ENCODE measurements around the gene CRISPLD2. TPM values are rescaled to one million over a fixed set of nuclear protein-coding genes. Genes with fewer than 3 reads are reported as not detected.

The CRISPLD2 gene
- total RNA-seq, 2 experiments from 2014 or later: 0.47 to 0.99 TPM

DNA sequence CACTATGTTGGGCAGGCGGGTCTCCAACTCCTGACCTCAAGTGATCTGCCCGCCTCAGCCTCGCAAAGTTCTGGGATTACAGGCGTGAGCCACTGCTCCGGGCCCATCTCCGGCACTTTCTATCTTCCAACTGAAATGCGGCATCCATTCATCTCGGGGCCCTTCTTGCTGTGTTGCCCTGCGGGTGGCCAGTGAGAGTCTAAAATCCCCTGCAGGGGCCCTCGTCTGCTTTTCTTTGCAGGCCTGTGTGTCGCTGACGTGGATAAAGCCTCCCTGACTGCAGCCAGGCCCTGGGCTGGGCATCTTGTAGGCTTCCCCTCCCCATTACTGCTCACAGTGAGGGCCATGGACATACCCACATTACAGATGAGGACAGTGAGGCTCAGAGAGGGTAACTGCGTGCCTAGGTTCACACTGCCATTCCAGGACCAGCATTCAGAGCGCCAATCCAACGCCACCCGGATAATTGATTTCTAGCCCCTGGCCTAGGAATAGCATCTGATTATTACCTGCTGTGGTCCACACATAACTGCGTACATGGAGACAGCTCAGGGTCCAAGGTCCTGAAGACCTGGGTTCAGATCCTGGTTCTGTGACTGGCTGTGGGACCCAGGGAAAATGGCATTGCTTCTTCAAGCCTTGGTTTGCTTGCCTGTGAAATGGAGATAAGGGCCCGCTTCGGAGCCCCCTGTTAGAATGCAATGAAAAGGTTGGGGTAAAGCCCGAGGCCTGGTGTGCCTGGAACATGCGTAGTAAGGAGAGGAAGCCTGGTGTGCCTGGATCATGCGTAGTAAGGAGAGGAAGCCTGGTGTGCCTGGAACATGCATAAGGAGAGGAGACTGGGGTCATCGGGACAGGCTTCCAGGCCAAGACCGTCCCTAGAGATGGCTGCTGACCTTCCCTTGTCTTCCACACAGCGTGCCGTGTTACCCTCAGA, 25.0 kb downstream of the CRISPLD2 start:
- intact Hi-C loops (cut with micrococcal nuclease; ENCODE audit: unreplicated experiment): no loop called here
- H3K4me1 ChIP-seq (ENCODE audit: insufficient read depth, low read length, poor library complexity, severe bottlenecking): no peaks in the 10 kb centered on the region
- POLR2A ChIA-PET: no interaction called here

DNA sequence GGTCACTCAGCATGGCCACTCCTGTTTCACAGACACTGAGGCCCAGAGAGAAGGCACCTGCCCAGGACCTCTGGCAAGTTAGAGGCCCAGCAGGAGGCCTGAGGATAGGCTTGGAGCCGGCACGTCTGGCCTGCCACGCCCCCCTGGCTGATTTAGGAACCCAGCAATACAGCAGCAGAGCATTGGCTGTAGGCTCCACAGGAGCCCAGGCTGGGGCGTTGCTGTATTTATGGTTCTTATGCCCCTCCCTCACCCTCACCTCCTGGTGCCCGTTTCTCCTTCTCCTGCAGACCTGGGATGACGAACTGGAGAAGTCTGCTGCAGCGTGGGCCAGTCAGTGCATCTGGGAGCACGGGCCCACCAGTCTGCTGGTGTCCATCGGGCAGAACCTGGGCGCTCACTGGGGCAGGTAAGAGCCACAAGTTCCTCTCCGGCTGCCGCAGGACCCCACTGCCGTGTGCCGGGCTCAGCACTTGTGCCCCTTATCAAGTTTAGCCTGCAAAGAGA, 25.8 kb downstream of the CRISPLD2 start:
- BruUV-seq (replicated peaks): no TSS peak
- TF ChIP-seq EZH2phosphoT487 (IDR thresholded peaks at IDR 0.05; ENCODE audit: borderline replicate concordance, low read depth, low read length) (no peak), CTCF (conservative IDR thresholded peaks at IDR 0.05; ENCODE audit: low read length) (no peak)
- Histone ChIP-seq H3K4me3 (ENCODE audit: low read depth, low read length, poor library complexity, severe bottlenecking) (no peak overlapping the region), H4K20me1 (ENCODE audit: insufficient read depth, low read length) (no peaks in the 10 kb centered on the region), H3K9me3 (ENCODE audit: low read length) (no peaks in the 10 kb centered on the region), H2AFZ (ENCODE audit: low read length) (no peak overlapping the region), H3K9me2 (ENCODE audit: insufficient read depth, low read length) (no peaks in the 10 kb centered on the region), H3K79me2 (ENCODE audit: insufficient read depth, low read depth, low read length) (no peaks in the 10 kb centered on the region), H3K4me2 (ENCODE audit: low read length) (no peak overlapping the region), H3K27ac (ENCODE audit: low read depth, low read length, poor library complexity, severe bottlenecking) (no peak overlapping the region), H3K36me3 (ENCODE audit: insufficient read depth, low read length) (no peaks in the 10 kb centered on the region), H3K4me1 (ENCODE audit: insufficient read depth, low read length, poor library complexity, severe bottlenecking) (no peaks in the 10 kb centered on the region)
- ChIA-PET POLR2A (no interaction called here), CTCF (ENCODE audit: unreplicated experiment) (no interaction called here)
- no peak for DNase-seq (ENCODE audit: low spot score)
- intact Hi-C loops (cut with micrococcal nuclease; ENCODE audit: unreplicated experiment): no loop called here

More for the DNA sequence above, 25.0 kb downstream of the CRISPLD2 start:
- BruUV-seq (replicated peaks): no TSS peak
- DNase-seq (ENCODE audit: low spot score): no peak
- H3K79me2 ChIP-seq (ENCODE audit: insufficient read depth, low read depth, low read length): no peaks in the 10 kb centered on the region
- no peak overlapping the region for H3K27ac ChIP-seq (ENCODE audit: low read depth, low read length, poor library complexity, severe bottlenecking)
- H3K36me3 ChIP-seq (ENCODE audit: insufficient read depth, low read length): no peaks in the 10 kb centered on the region
- no peaks in the 10 kb centered on the region for H3K9me2 ChIP-seq (ENCODE audit: insufficient read depth, low read length)
- H4K20me1 ChIP-seq (ENCODE audit: insufficient read depth, low read length): no peaks in the 10 kb centered on the region
- H3K9me3 ChIP-seq (ENCODE audit: low read length): no peaks in the 10 kb centered on the region
- CTCF ChIA-PET (ENCODE audit: unreplicated experiment): no interaction called here
- H3K4me3 ChIP-seq (ENCODE audit: low read depth, low read length, poor library complexity, severe bottlenecking): no peak overlapping the region
- no peak overlapping the region for H3K4me2 ChIP-seq (ENCODE audit: low read length)
- TF ChIP-seq EZH2phosphoT487 (IDR thresholded peaks at IDR 0.05; ENCODE audit: borderline replicate concordance, low read depth, low read length): no peak
- TF ChIP-seq CTCF (conservative IDR thresholded peaks at IDR 0.05; ENCODE audit: low read length): no peak
- H2AFZ ChIP-seq (ENCODE audit: low read length): no peak overlapping the region

Measured in OCI-LY7 (cell line).